Measurements from ENCODE around the gene PKM. TPM values are rescaled to one million over a fixed set of nuclear protein-coding genes. Genes with fewer than 3 reads are reported as not detected.

Gene PKM
- total RNA-seq, 6 donors from 2014 or later, result 278 to 569 (median 393) TPM

DNA sequence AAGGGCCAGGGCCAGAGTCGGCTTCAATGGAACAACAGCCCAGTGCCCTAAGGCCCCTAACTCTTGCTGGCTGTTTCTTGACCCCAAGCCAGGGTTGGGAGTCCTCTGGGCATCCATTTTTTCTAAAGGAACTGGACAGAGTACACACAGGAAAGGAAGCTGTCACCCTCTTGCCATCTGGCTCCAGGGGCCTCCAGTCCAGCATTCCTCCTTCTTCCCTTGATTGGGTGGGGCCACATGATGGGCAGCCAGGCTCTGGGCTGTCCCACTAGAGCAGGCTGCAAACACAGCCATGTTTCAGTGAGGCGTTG lies 31.8 kb downstream of the PKM start:
- TF ChIP-seq, protein P1, sequence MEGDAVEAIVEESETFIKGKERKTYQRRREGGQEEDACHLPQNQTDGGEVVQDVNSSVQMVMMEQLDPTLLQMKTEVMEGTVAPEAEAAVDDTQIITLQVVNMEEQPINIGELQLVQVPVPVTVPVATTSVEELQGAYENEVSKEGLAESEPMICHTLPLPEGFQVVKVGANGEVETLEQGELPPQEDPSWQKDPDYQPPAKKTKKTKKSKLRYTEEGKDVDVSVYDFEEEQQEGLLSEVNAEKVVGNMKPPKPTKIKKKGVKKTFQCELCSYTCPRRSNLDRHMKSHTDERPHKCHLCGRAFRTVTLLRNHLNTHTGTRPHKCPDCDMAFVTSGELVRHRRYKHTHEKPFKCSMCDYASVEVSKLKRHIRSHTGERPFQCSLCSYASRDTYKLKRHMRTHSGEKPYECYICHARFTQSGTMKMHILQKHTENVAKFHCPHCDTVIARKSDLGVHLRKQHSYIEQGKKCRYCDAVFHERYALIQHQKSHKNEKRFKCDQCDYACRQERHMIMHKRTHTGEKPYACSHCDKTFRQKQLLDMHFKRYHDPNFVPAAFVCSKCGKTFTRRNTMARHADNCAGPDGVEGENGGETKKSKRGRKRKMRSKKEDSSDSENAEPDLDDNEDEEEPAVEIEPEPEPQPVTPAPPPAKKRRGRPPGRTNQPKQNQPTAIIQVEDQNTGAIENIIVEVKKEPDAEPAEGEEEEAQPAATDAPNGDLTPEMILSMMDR (IDR thresholded peaks at IDR 0.05), result no peak
- TF ChIP-seq POLR2AphosphoS5 (IDR thresholded peaks at IDR 0.05) (no peak), EP300 (IDR thresholded peaks at IDR 0.05) (no peak), POLR2A (IDR thresholded peaks at IDR 0.05) (no peak)
- Histone ChIP-seq H3K4me3 (no peak overlapping the region), H3K27ac (peak overlapping the region in 3 of 4 donors; percentile 48 to 69 (median 58)), H3K9me3 (no peaks in the 10 kb centered on the region), H3K36me3 (peaks cover 36 to 59% (median 57%) of the 10 kb centered on the region in 4 donors), H3K4me1 (peaks cover 14 to 64% (median 29%) of the 10 kb centered on the region in 4 donors), H3K27me3 (no peaks in the 10 kb centered on the region)
- 65 to 91% methylated on average over 1 to 2 of the region's 2 CpGs for WGBS, 2 donors
- no peak for ATAC-seq (ENCODE audit: low FRiP score in 2 of 2)
- no peak for DNase-seq

DNA sequence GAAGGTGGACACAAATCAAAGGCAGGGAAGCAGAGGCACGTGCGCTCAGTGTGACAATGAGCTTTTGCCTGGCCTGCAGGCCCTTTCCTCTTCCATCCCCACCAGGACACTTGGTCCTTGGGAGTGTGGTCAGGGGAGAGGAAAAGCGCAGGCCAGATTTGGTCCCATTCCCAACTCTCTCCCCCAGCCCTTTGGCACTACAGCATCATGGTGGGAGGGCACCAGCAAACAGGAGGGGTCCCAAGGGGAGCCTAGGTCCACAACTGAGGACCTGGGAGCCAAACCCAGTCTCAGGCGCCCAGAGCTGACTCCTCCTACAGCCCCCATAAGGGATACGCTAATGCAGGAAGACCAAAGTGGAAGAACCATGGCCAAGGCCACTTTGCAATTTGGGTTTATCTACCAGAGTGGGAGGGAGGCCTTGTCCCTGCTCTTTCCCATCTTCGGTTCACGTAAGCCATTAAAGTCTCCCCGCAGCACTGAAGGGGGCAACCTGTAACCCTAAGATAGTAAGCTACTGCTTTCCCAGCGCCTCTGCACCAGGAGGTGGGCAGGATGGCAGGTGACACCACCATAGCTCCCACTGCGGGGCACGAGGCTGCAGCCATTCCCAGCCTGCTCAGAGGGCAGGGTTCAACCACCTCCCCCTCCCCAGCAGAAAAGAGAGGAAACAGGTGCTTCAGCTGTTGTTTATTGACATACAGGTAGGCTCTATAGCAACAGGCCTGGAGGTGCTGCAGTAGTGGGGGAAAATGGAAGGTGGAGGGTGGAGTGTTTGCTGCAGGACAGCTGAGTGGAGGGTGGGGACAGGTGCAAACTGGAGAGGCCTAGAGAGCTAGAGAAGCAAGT lies 32.4 kb downstream of the PKM start:
- Histone ChIP-seq H3K4me1 (peaks cover 11 to 58% (median 29%) of the 10 kb centered on the region in 4 donors), H3K9me3 (no peaks in the 10 kb centered on the region), H3K36me3 (peaks cover 36 to 54% (median 52%) of the 10 kb centered on the region in 4 donors), H3K4me3 (no peak overlapping the region), H3K27me3 (no peaks in the 10 kb centered on the region), H3K27ac (peak overlapping the region; percentile 46 to 84 (median 82))
- WGBS, 2 donors, result 66 to 81% methylated on average over 10 of the region's 11 CpGs
- peak in 1 of 2 donors; percentile 77 for DNase-seq
- TF ChIP-seq EP300 (IDR thresholded peaks at IDR 0.05), result peak in 1 of 4 donors; percentile 2
- TF ChIP-seq POLR2AphosphoS5 (IDR thresholded peaks at IDR 0.05), result peak in 1 of 2 donors; percentile 20
- TF ChIP-seq, protein P1 (IDR thresholded peaks at IDR 0.05), result no peak
- peak in 1 of 4 donors; percentile 21 for TF ChIP-seq POLR2A (IDR thresholded peaks at IDR 0.05)
- ATAC-seq (ENCODE audit: low FRiP score in 2 of 2), result peak; percentile 5 to 76

DNA sequence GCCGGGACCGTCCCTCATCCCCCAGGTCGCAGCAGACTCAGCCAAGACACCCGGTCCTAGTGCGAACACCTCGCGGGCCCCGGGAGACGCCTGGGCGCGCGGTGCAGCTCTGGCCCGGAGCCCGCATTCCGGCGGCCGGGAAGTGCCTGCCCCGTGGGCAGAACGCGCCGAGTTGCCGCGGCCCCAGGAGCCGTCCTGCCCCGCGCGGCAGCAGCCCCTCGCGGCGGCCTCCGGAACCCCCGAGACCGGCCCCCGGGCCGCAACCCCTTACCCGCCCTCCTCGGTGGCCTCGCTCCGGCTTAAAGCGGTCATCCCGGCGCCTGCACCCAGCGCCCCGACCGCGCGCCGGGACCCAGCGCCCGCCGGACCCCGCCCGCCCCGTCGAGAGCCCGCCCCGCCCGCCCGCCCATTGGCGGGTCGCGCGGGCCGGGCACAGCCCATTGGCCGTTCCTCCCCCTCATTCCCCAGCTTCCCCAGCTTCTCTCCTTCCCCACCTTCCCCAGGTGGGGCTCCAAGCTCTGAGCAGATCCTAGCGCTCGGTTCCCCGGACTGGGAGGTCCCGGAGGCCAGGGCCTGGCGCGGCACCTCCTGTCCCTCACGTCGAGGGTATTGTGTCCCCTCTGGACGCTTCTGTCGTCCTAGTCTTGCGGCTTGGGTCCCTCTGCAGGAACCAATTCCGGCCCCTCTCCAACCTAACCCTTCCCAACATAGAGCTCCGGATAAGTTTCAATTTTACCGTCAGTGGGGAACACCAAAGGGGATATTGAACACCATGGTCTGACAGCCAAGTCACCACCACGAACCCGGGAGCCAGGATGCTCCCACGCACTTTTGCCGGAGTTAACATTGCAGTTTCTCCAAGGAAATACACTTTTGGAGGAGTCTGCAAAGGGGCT lies 33.3 kb downstream of the PKM start, which contains the start of gene GRAMD2A:
Gene GRAMD2A (minus strand): TSS at position 328 of the 896 bp plus-strand sequence.
- peaks cover 29 to 45% (median 44%) of the 10 kb centered on the region in 4 donors for H3K36me3 ChIP-seq
- WGBS, 2 donors, result 33 to 70% methylated on average over 16 to 35 of the region's 83 CpGs
- H3K9me3 ChIP-seq, result no peaks in the 10 kb centered on the region
- H3K4me1 ChIP-seq, result peaks cover 8 to 54% (median 29%) of the 10 kb centered on the region in 4 donors
- H3K4me3 ChIP-seq, result peak within 1 kb of the TSS in 3 of 4 donors; percentile 59
- H3K27ac ChIP-seq, result peak within 1 kb of the TSS; percentile 78 to 84 (median 82)
- DNase-seq (peak; percentile 64 to 93), ATAC-seq (ENCODE audit: low FRiP score in 2 of 2) (peak; percentile 69 to 79)
- H3K27me3 ChIP-seq, result no peaks in the 10 kb centered on the region
- TF ChIP-seq, protein P1 (IDR thresholded peaks at IDR 0.05), result peak in 2 of 6 experiments; percentile 19 to 41
- peak in 1 of 2 donors; percentile 31 for TF ChIP-seq POLR2AphosphoS5 (IDR thresholded peaks at IDR 0.05)
- no peak for TF ChIP-seq EP300 (IDR thresholded peaks at IDR 0.05)
- TF ChIP-seq POLR2A (IDR thresholded peaks at IDR 0.05), result peak in 2 of 4 donors; percentile 30 to 66

DNA sequence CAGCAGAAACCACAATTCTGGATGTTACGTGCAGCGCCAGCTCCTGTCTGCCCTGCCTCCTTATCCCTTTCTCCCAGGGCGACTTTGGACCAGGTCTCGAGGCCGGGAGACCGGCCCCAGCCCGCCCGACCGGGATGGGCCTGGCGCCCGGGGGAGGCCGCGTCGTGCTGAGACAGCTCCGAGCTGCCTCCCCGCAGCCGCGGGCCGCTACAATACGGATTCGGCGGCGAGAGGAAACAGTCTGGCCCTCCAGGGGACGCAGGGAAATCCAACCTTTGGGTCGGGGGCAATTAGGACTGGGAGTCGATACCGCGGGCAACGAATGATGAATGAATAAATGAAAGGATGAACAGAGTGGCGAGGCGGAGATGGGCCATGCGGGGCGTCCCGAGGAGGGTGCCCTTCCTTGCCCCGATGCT lies 33.9 kb downstream of the PKM start:
- Histone ChIP-seq H3K4me3 (peak overlapping the region in 3 of 4 donors; percentile 59), H3K9me3 (no peaks in the 10 kb centered on the region), H3K36me3 (peaks cover 23 to 38% (median 37%) of the 10 kb centered on the region in 4 donors), H3K27ac (peak overlapping the region; percentile 78 to 84 (median 82)), H3K27me3 (no peaks in the 10 kb centered on the region), H3K4me1 (peaks cover 8 to 54% (median 29%) of the 10 kb centered on the region in 4 donors)
- TF ChIP-seq, protein P1 (IDR thresholded peaks at IDR 0.05), result no peak
- no peak for TF ChIP-seq EP300 (IDR thresholded peaks at IDR 0.05)
- no peak for TF ChIP-seq POLR2AphosphoS5 (IDR thresholded peaks at IDR 0.05)
- no peak for TF ChIP-seq POLR2A (IDR thresholded peaks at IDR 0.05)
- WGBS, 2 donors, result 11 to 17% methylated on average over 23 to 35 of the region's 35 CpGs
- peak in 1 of 2 donors; percentile 87 for DNase-seq
- peak in 1 of 2 donors; percentile 39 for ATAC-seq (ENCODE audit: low FRiP score in 2 of 2)

All from upper lobe of left lung (tissue), 6 donors.